GM18499 (cell line): ENCODE results near the gene DNMT1.

Experiments used
- ATAC-seq: cut with Tn5 transposase; IDR thresholded peaks from one replicate; pipeline ENCODE4 v1.9.1; 2021; ENCODE audit warnings: moderate number of reproducible peaks; ENCODE audit not compliant: insufficient read depth, unreplicated experiment

The DNMT1 gene

GRCh38 chr19:10116085-10116865 lies 78.5 kb downstream of the DNMT1 start:
- ATAC-seq: no peak

GRCh38 chr19:10115392-10116084 lies 79.2 kb downstream of the DNMT1 start:
- ATAC-seq: no peak

GRCh38 chr19:10114651-10115391 lies 79.9 kb downstream of the DNMT1 start:
- ATAC-seq: no peak

DNA sequence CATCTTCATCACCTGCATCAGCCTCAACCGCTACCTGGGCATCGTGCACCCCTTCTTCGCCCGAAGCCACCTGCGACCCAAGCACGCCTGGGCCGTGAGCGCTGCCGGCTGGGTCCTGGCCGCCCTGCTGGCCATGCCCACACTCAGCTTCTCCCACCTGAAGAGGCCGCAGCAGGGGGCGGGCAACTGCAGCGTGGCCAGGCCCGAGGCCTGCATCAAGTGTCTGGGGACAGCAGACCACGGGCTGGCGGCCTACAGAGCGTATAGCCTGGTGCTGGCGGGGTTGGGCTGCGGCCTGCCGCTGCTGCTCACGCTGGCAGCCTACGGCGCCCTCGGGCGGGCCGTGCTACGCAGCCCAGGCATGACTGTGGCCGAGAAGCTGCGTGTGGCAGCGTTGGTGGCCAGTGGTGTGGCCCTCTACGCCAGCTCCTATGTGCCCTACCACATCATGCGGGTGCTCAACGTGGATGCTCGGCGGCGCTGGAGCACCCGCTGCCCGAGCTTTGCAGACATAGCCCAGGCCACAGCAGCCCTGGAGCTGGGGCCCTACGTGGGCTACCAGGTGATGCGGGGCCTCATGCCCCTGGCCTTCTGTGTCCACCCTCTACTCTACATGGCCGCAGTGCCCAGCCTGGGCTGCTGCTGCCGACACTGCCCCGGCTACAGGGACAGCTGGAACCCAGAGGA lies 80.6 kb downstream of the DNMT1 start:
- no peak for ATAC-seq

GRCh38 chr19:10113592-10113963 lies 81.2 kb downstream of the DNMT1 start:
- no peak for ATAC-seq

GRCh38 chr19:10112895-10113591 lies 81.7 kb downstream of the DNMT1 start:
- no peak for ATAC-seq

- ATAC-seq: no peak
Observed at GRCh38 chr19:10112037-10112761, 82.6 kb downstream of the DNMT1 start.

GRCh38 chr19:10111405-10111811 lies 83.3 kb downstream of the DNMT1 start, which contains the start of gene P2RY11:
TSS of gene P2RY11 (plus strand) at chr19:10111693. CDS start at chr19:10111722, 29 bp downstream.
- no peak for ATAC-seq

- ATAC-seq: no peak
Observed at GRCh38 chr19:10110972-10111317, 83.8 kb downstream of the DNMT1 start.

GRCh38 chr19:10110076-10110971 lies 84.4 kb downstream of the DNMT1 start:
- ATAC-seq: no peak

- no peak for ATAC-seq
Observed at GRCh38 chr19:10109528-10109927, 85.2 kb downstream of the DNMT1 start.

GRCh38 chr19:10107817-10108367 lies 86.9 kb downstream of the DNMT1 start:
- ATAC-seq: no peak

- no peak for ATAC-seq
Observed at GRCh38 chr19:10107254-10107653, 87.5 kb downstream of the DNMT1 start.

- no peak for ATAC-seq
Observed at GRCh38 chr19:10106100-10106936, 88.4 kb downstream of the DNMT1 start, which contains the start of gene PPAN. TSS of gene PPAN (plus strand) at chr19:10106362. CDS start at chr19:10106395, 33 bp downstream.

GRCh38 chr19:10105509-10106099 lies 89.1 kb downstream of the DNMT1 start:
- no peak for ATAC-seq

DNA sequence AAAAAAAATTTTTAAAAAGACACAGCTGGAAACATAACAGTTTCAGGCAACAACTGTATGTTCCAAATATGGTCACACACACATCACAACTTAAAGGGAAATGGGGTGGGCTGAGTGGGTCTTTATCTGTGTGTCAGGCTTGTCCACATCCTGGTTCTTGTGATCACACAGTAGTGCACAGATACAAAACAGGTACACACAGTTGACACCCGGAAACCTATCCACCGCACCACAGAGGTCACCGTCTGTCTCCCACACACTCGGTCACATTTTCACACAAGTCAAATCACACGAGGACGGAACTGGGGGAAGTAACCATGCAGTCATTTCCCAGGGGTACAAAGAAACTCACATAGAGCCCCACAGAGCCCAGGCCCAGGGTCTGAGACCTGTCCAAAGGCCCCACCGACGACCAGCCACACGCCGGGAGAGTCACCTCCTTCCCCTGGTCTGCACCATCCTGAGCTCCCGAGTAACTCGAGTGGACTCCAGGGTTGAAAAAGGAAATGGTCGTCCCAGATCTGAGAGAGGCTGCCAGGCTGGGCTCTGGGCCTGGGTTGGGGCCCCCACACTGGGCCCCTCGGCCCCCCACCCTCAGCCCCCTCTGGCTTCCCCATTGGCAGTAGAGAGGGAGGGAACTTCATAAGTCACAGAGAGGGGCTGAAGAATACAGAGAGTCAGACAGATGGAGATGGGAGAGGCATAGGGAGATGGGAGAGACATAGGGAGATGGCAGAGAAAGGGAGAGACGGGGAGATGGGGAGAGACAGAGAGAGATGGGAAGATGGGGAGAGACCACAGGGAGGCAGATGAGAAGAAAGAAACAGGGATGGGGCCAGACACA lies 89.9 kb downstream of the DNMT1 start:
- no peak for ATAC-seq
